HepG2 (cell line): ENCODE results near the gene GDPD5. TPM values are rescaled to one million over a fixed set of nuclear protein-coding genes. Genes with fewer than 3 reads are reported as not detected.
A peak's percentile ranks its signal among the peaks of the same experiment; 100 is the strongest.

Experiments
- ATAC-seq: fragments of 200-7000 bp; cut with Tn5 transposase; 3 replicates; pipeline ENCODE4 v1.9.1; 2020; ENCODE audit warnings: mild to moderate bottlenecking, moderate library complexity
- BruUV-seq: library from RNA; stranded (reverse); fragments of 400-500 nt; replicated peaks from 2 replicates; lab custom pipeline; 2021; lab: Mats Ljungman, UMichigan
- CTCF ChIA-PET: fragments of 300-600 bp; formaldehyde crosslinking; extraction: SDS; loops from one replicate; lab custom pipeline; 2021; ENCODE audit warnings: low total read pairs, inconsistent platforms, low intra/inter-chr PET ratio; lab: Yijun Ruan, JAX
- POLR2A ChIA-PET: fragments of 350-600 bp; sonication (Branson Sonifier 250); formaldehyde crosslinking; loops from one replicate; lab custom pipeline; 2020; ENCODE audit warnings: antibody characterized with exemption, inconsistent platforms; lab: Yijun Ruan, JAX
- DNase-seq: peaks from one replicate; pipeline ENCODE4 v3.0.0-alpha.2; 2015; ENCODE audit warnings: low spot score
- FAIRE-seq: peaks from 3 replicates; lab custom pipeline; 2011; peaks lifted over from hg19 to GRCh38; lab: Jason Lieb, UNC
- H2AFZ ChIP-seq: one replicate; pipeline ENCODE4 v1.6.1; 2011; ENCODE audit warnings: low read length, inconsistent platforms
- H3K27ac ChIP-seq: fragments of 300-600 bp; 3 replicates; pipeline ENCODE4 v1.8.0; 2011; ENCODE audit warnings: mixed run types, mild to moderate bottlenecking, mixed read lengths, low read length, inconsistent platforms; ENCODE audit not compliant: insufficient read depth; ENCODE audit errors: extremely low read length
- H3K27me3 ChIP-seq, 2 experiments: fragments of 200-600 bp in 1 of 2; 2 replicates in 1 of 2; 3 replicates in 1 of 2; pipeline versions ENCODE4 v1.6.0 to v1.8.0; 2011; ENCODE audit warnings: low read length in 2 of 2, mild to moderate bottlenecking in 2 of 2, moderate library complexity in 2 of 2, inconsistent platforms in 1 of 2; ENCODE audit not compliant: insufficient read depth in 2 of 2, control insufficient read depth in 1 of 2
- H3K36me3 ChIP-seq, 2 experiments: fragments of 200-600 bp in 1 of 2; replicated peaks in 1 of 2; 2 replicates in 1 of 2; 3 replicates in 1 of 2; pipeline versions ENCODE4 v1.5.1 to v1.8.0; 2011; ENCODE audit warnings: low read length in 2 of 2, inconsistent platforms in 1 of 2; ENCODE audit not compliant: insufficient read depth in 2 of 2, control insufficient read depth in 1 of 2
- H3K4me1 ChIP-seq: 2 replicates; pipeline ENCODE4 v1.5.1; 2012; ENCODE audit warnings: low read length, inconsistent platforms; ENCODE audit not compliant: insufficient read depth
- H3K4me2 ChIP-seq: 2 replicates; pipeline ENCODE4 v1.6.0; 2011; ENCODE audit warnings: low read depth, low read length, inconsistent platforms
- H3K4me3 ChIP-seq, 3 experiments: fragments of 200-600 bp in 1 of 3; sonication (generic), shearing (Covaris generic) in 1 of 3; replicated peaks in 1 of 3; 2 replicates each; pipeline ENCODE4 v1.5.1; 2011 to 2016; ENCODE audit warnings: low read length in 3 of 3, inconsistent platforms in 2 of 3, low read depth in 2 of 3, mild to moderate bottlenecking in 2 of 3, control low read depth in 1 of 3, mixed read lengths in 1 of 3; ENCODE audit not compliant: insufficient read depth in 1 of 3
- H3K79me2 ChIP-seq: one replicate; pipeline ENCODE4 v1.6.1; 2011; ENCODE audit warnings: low read length, inconsistent platforms; ENCODE audit not compliant: insufficient read depth
- H3K9ac ChIP-seq: 2 replicates; pipeline ENCODE4 v1.6.0; 2011; ENCODE audit warnings: mild to moderate bottlenecking, low read depth, low read length, inconsistent platforms; ENCODE audit not compliant: insufficient read depth
- H3K9me3 ChIP-seq: 2 replicates; pipeline ENCODE4 v1.5.1; 2012; ENCODE audit warnings: mild to moderate bottlenecking, low read length
- H4K20me1 ChIP-seq: 2 replicates; pipeline ENCODE4 v1.6.0; 2011; ENCODE audit warnings: inconsistent platforms, mild to moderate bottlenecking, low read length, moderate library complexity; ENCODE audit not compliant: insufficient read depth
- ATF7-NPFF ChIP-seq: sonication (generic); formaldehyde crosslinking; IDR thresholded peaks from 2 replicates; pipeline ENCODE4 v1.8.1; 2023; ENCODE audit warnings: mild to moderate bottlenecking, low read depth, missing genetic modification reagents, moderate library complexity
- CTCF ChIP-seq: sonication (generic); formaldehyde crosslinking; IDR thresholded peaks from 2 replicates; pipeline ENCODE4 v1.5.0; 2020; ENCODE audit warnings: mild to moderate bottlenecking, missing genetic modification reagents, moderate library complexity
- FOXA3 ChIP-seq: IDR thresholded peaks from 2 replicates; pipeline ENCODE4 v1.6.1; 2016; ENCODE audit warnings: missing genetic modification reagents, missing compliant biosample characterization
- MAFF ChIP-seq: IDR thresholded peaks from 2 replicates; pipeline ENCODE4 v1.6.1; 2011; ENCODE audit warnings: low read depth, low read length, improper control_type of control experiment
- MAFK ChIP-seq, 2 experiments: IDR thresholded peaks in 1 of 2; conservative IDR thresholded peaks in 1 of 2; 2 replicates each; pipeline ENCODE4 v1.6.1; 2011; ENCODE audit warnings: improper control_type of control experiment in 2 of 2, low read length in 2 of 2
- ZMYM3 ChIP-seq: sonication (generic); formaldehyde crosslinking; IDR thresholded peaks from 2 replicates; pipeline ENCODE4 v1.5.1; 2020; ENCODE audit warnings: mild to moderate bottlenecking, missing genetic modification reagents
- ZNF543 ChIP-seq: sonication (generic); formaldehyde crosslinking; IDR thresholded peaks from 2 replicates; pipeline ENCODE4 v1.4.0; 2020; ENCODE audit warnings: mild to moderate bottlenecking, missing genetic modification reagents
- ZNF768 ChIP-seq: sonication (generic); formaldehyde crosslinking; IDR thresholded peaks from 2 replicates; pipeline ENCODE4 v1.4.0; 2020; ENCODE audit warnings: missing genetic modification reagents
- WGBS: methylation state at CpG from one replicate; pipeline ENCODE4 v1.1.6; 2017; ENCODE audit warnings: low lambda C conversion rate; 5-methylcytosine and 5-hydroxymethylcytosine counted together
- in situ Hi-C: cut with HindIII; loops from 2 replicates; pipeline ENCODE4 v1.10.0; 2017; ENCODE audit warnings: low pct_unique_long_range_greater_than_20kb; ENCODE audit not compliant: extremely low pct_ligation_motif_present
- intact Hi-C: fragments of 100-400 bp; cut with micrococcal nuclease; formaldehyde crosslinking; loops from one replicate; pipeline ENCODE4 v1.10.0; 2022; ENCODE audit not compliant: unreplicated experiment
- polyA plus RNA-seq, 8 experiments: library from polyadenylated mRNA; depleted of rRNA in 3 of 8; stranded (reverse) in 7 of 8; unstranded in 1 of 8; fragments of >200 nt; fragmentation: Illumina TruSeq in 4 of 8; extraction: Trizol in 4 of 8; gene quantifications; 2 replicates each; pipeline versions ENCODE4 v1.2.1 to v1.2.3, GENCODE V29; 2011 to 2016; ENCODE audit warnings: low read depth in 4 of 8, missing spikeins in 1 of 8, mixed read lengths in 1 of 8; ENCODE audit not compliant: insufficient read depth in 1 of 8
- total RNA-seq, 5 experiments: library from RNA; depleted of rRNA; stranded (reverse); fragments of >200 nt; fragmentation: Illumina TruSeq; extraction: Trizol; gene quantifications; 2 replicates each; pipeline ENCODE4 v1.2.3, GENCODE V29; 2016; ENCODE audit warnings: low read depth in 1 of 5

Gene GDPD5
- total and polyA plus RNA-seq, 2 of the 13 experiments (the other 11 are each of a cell fraction or from before 2014, with no cell fraction given), result 55.0 to 67.5 TPM

- FAIRE-seq (no peak), ATAC-seq (no peak), DNase-seq (no peak)
- Histone ChIP-seq H3K79me2 (no peaks in the 10 kb centered on the region), H3K36me3 (peaks cover 36 to 72% of the 10 kb centered on the region in 2 experiments), H2AFZ (no peak overlapping the region), H3K27me3 (no peaks in the 10 kb centered on the region), H3K4me2 (no peak overlapping the region), H3K9me3 (no peaks in the 10 kb centered on the region), H3K9ac (no peak overlapping the region), H3K4me1 (peaks cover 9% of the 10 kb centered on the region; the same call in 1 of the 2 replicates), H4K20me1 (no peaks in the 10 kb centered on the region), H3K27ac (no peak overlapping the region), H3K4me3 (no peak overlapping the region)
- intact Hi-C loops, result no loop called here
- TF ChIP-seq MAFK (conservative IDR thresholded peaks at IDR 0.05 in 1 of 2, IDR thresholded peaks at IDR 0.05 in 1 of 2; ENCODE audit: low read length in 2 of 2), result peak; percentile 81
- no peak for TF ChIP-seq CTCF (CRISPR knock-in tag)
- no peak for TF ChIP-seq ZNF543
- TF ChIP-seq ZNF768, result peak; percentile 95
- no peak for TF ChIP-seq ATF7-NPFF
- TF ChIP-seq ZMYM3 (CRISPR knock-in tag), result peak; percentile 39; the same call in 1 of the 2 replicates
- TF ChIP-seq FOXA3, result no peak
- peak; percentile 62 for TF ChIP-seq MAFF
- in situ Hi-C loops, result no loop called here
- CTCF ChIA-PET, result no interaction called here
- no TSS peak for BruUV-seq
- POLR2A ChIA-PET, result no interaction called here
- 95% methylated on average over 11 of the region's 11 CpGs for WGBS
Measured at GRCh38 chr11:75463106-75463774, 62.5 kb downstream of the GDPD5 start.
